ENCODE measurements around the gene LRP1B.

- TF ChIP-seq POLR2AphosphoS5 (IDR thresholded peaks at IDR 0.05) (no peak), POLR2A (IDR thresholded peaks at IDR 0.05) (no peak)
- TF ChIP-seq, protein P1, sequence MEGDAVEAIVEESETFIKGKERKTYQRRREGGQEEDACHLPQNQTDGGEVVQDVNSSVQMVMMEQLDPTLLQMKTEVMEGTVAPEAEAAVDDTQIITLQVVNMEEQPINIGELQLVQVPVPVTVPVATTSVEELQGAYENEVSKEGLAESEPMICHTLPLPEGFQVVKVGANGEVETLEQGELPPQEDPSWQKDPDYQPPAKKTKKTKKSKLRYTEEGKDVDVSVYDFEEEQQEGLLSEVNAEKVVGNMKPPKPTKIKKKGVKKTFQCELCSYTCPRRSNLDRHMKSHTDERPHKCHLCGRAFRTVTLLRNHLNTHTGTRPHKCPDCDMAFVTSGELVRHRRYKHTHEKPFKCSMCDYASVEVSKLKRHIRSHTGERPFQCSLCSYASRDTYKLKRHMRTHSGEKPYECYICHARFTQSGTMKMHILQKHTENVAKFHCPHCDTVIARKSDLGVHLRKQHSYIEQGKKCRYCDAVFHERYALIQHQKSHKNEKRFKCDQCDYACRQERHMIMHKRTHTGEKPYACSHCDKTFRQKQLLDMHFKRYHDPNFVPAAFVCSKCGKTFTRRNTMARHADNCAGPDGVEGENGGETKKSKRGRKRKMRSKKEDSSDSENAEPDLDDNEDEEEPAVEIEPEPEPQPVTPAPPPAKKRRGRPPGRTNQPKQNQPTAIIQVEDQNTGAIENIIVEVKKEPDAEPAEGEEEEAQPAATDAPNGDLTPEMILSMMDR (IDR thresholded peaks at IDR 0.05) = no peak
Observed at GRCh38 chr2:142075826-142076225, 55.0 kb downstream of the LRP1B start.

Data from breast epithelium (tissue), 3 donors.